NCI-H774 (cell line): Measurements from ENCODE around the gene BRME1.
"Not testable (repeated sequence)": the region's sequence is repeated elsewhere in the genome, so short reads cannot be mapped to it uniquely, and the experiment has no call there.

Experiments used
- DNase-seq: peaks from one replicate; lab custom pipeline; 2025; lab: John Stamatoyannopoulos, UW

Gene BRME1

GRCh38 chr19:13926715-13927114 is 20.8 kb upstream of the BRME1 start:
- no peak for DNase-seq

GRCh38 chr19:13926010-13926409 is 20.1 kb upstream of the BRME1 start:
- DNase-seq, result no peak

GRCh38 chr19:13923194-13923987 is 17.5 kb upstream of the BRME1 start:
- DNase-seq, result no peak

GRCh38 chr19:13922118-13922517 is 16.2 kb upstream of the BRME1 start:
- not testable (repeated sequence) for DNase-seq

GRCh38 chr19:13920940-13921747 is 15.2 kb upstream of the BRME1 start:
- DNase-seq, result no peak

GRCh38 chr19:13920524-13920923 is 14.6 kb upstream of the BRME1 start:
- DNase-seq, result no peak

- no peak for DNase-seq
These were observed 13.0 kb upstream of the BRME1 start for GRCh38 chr19:13918726-13919411.

- DNase-seq, result no peak
These were observed 12.0 kb upstream of the BRME1 start for GRCh38 chr19:13917888-13918406.

- DNase-seq, result no peak
These were observed 8.9 kb upstream of the BRME1 start for GRCh38 chr19:13914777-13915176.

- no peak for DNase-seq
These were observed 7.4 kb upstream of the BRME1 start for GRCh38 chr19:13913352-13913751.

- no peak for DNase-seq
These were observed 3.5 kb upstream of the BRME1 start for GRCh38 chr19:13909430-13909829.

- DNase-seq, result no peak
These were observed 2.8 kb upstream of the BRME1 start for GRCh38 chr19:13908674-13909073.

- DNase-seq, result no peak
These were observed 993 bp upstream of the BRME1 start for GRCh38 chr19:13906910-13907309.

- DNase-seq, result no peak
These were observed 596 bp upstream of the BRME1 start for GRCh38 chr19:13906521-13906904.

GRCh38 chr19:13902993-13903555 is 2.8 kb downstream of the BRME1 start:
- DNase-seq, result no peak

- DNase-seq, result no peak
These were observed 5.9 kb downstream of the BRME1 start for GRCh38 chr19:13899912-13900584.

GRCh38 chr19:13899393-13899792 is 6.5 kb downstream of the BRME1 start:
- DNase-seq, result no peak

GRCh38 chr19:13896227-13896626 is 9.7 kb downstream of the BRME1 start:
- no peak for DNase-seq

- DNase-seq, result no peak
These were observed 11.4 kb downstream of the BRME1 start for GRCh38 chr19:13894552-13894951.

- DNase-seq, result no peak
These were observed 13.0 kb downstream of the BRME1 start for GRCh38 chr19:13892870-13893269.

GRCh38 chr19:13890136-13890535 is 15.8 kb downstream of the BRME1 start:
- no peak for DNase-seq

GRCh38 chr19:13888281-13888680 is 17.6 kb downstream of the BRME1 start:
- DNase-seq, result no peak
